Measurements from ENCODE around the gene TEX53. TPM values are rescaled to one million over a fixed set of nuclear protein-coding genes. Genes with fewer than 3 reads are reported as not detected.
A peak's percentile ranks its signal among the peaks of the same experiment; 100 is the strongest.

TEX53 gene
- polyA plus RNA-seq, 1 donor = not detected

DNA sequence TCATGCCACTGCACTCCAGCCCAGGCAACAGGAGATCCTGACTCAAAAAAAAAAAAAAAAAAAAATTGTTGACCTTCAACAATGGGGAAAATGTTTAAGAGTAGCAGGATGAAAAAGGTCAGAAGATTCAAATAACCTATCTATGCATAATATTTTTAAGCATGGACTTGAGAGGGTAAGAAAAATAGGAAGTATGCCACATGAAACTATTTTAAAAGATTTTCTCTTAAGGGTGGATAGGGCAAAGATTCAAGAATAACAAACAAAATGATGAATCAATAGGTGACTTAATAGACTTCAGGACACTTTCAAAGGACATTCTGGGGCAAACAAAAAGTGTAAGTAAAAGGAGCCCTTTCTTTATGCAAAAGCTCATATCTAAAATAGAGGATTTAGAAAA, 21.2 kb upstream of the TEX53 start:
- no peak for DNase-seq

DNA sequence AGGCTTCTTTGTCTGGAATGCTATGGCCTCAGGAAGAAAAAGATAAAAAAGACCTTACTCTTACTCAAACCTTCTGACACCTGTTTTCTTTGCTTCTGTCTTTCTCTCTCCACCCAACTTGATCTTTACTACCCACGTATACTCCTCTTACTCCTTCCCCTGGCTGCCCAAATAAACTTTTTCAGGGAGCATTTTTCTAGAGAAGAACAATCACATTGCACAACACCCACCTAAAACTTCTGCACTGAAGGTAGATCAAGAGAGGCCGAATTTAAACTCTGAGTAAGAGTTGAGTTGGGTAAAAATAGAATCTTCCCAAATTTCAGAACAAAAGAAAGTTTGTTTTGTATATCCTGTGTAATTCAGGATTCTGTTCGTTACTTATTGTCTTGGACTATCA, 20.5 kb upstream of the TEX53 start:
- no peak for DNase-seq

DNA sequence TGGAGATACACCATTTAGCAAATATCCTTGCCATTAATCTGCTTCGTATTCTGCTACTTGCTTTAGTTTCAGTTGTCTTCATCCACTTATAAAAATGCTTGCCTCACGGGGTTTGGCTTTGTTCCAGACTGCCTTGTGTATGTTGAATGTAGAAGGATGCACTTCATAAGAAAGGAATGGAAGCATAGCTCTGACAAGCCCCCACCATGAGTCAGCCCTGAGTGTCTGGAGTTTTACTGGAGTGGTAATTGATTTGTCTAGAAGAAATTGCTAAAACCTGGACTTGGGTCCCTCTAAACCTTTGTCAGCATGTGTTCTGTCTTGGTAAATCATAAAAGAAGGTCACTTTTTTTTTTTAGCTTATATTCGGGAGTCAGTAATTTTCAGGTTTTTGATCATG, 19.8 kb upstream of the TEX53 start:
- DNase-seq = peak; percentile 32

DNA sequence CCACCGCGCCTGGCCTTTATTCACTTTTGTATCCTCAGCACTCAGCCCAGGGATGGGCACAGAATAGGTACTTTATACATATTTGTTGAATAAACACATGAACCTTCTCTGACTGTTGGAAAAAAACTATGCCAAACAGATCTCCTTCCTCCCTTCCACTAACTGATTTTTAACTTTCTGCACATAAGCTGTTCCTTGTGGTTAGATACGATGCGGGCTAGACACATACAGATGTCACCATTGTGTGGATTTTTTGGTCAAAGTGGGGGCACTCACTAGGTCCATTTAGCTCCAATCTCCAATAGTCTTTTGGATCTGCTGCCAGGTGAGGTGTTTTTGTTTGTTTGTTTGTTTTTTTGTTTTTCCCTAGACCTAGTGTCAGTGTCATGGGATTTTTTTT, 19.3 kb upstream of the TEX53 start:
- DNase-seq = no peak

GRCh38 chr9:114674798-114675540, 17.4 kb upstream of the TEX53 start:
- no peak for DNase-seq

DNA sequence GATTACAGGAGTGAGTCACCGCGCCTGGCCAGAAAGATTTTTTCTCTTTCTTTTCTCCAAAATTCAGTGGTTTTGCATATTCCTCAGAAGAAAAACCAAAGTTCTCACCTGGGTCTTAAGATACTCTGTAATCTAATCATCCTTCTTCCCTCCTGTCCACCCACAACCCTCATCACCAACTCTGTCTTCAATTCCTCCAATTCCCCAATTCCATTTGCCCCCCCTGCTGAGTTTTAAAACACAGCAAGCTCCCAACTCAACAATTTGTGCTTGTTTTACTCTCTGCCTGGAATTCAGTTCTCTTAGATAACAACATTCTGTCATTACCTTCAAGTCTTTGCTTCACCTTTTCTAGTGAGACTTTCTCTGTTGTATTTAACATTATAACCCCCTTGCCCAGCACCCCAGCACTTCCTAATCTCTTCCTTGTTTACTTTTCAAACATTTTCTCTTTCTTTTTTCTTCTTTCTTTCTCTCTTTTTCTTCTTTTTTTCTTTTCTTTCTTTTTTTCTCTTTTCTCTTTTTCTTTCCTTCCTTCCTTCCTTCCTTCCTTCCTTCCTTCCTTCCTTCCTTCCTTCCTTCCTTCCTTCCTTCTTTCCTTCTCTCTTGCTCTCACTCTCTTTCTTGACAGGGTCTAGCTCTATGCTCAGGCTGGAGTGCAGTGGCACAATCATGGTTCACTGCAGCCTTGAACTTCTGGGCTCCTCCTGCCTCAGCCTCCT, 16.6 kb upstream of the TEX53 start:
- DNase-seq = no peak

- DNase-seq = no peak
Measured at GRCh38 chr9:114671605-114672004, 14.0 kb upstream of the TEX53 start.

GRCh38 chr9:114669961-114670360, 12.4 kb upstream of the TEX53 start:
- no peak for DNase-seq

DNA sequence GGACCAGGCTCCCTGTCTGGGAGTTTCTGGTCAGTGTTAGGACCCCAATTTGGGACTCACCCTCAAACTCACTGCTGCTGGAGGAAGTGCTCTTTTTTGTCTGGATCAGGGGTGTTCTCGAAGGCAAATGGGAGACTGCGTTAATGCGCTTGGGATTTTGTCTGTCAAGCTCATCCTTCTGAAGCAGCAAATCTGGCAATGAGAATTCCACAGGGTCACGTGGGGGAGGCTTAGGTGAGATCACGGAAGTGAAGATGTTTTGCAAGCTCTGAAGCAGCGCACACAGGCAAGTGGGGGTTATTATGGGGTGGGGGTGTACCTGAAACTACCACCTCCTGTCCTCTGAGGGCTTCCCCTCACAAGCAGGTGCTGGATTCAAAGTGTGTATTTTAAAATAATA, 10.5 kb upstream of the TEX53 start:
- no peak for DNase-seq

DNA sequence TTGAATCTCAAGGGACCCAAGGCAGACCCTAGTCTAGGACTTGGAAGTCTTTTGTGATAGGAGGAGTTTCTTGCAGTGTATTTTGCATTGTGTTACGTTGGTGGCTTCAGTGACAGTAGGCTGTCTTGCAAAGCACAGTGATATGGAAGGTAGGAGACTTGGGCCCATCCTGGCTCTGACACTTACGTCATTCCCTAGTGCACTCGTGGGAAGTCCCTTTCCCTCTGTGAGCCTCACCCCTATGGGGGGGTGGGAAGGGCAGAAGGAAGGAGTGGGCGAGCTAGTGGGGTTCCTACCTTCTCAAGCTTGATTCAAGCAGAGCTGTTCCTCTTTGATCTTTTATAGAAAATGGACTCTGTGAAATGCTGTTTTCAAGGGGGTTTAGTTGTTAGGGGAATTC, 9.2 kb upstream of the TEX53 start:
- no peak for DNase-seq

DNA sequence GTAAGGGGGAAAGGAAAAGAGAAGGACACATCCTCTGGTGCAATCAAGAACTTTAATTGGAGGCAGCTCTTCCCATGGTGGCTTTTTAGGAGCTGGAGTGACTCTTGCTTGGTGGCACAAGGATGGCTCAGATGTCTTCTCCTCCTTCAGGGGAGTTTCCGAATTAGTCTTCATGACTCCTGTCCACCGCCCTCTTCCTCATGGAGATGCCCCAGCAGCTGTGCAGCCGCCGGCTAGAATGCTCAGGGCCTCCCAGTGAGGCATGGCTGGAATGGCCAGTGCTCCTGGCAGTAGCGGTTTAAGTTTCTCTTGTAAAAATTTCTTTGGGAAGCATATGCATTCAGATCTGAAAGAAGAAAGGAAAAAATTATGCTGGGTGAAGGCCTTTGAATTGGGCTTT, 8.8 kb upstream of the TEX53 start:
- DNase-seq = no peak

GRCh38 chr9:114664181-114664580, 6.6 kb upstream of the TEX53 start:
- DNase-seq = no peak

GRCh38 chr9:114662081-114662989, 4.7 kb upstream of the TEX53 start:
- no peak for DNase-seq

- no peak for DNase-seq
Measured at GRCh38 chr9:114656301-114656700, 1.3 kb downstream of the TEX53 start.

DNA sequence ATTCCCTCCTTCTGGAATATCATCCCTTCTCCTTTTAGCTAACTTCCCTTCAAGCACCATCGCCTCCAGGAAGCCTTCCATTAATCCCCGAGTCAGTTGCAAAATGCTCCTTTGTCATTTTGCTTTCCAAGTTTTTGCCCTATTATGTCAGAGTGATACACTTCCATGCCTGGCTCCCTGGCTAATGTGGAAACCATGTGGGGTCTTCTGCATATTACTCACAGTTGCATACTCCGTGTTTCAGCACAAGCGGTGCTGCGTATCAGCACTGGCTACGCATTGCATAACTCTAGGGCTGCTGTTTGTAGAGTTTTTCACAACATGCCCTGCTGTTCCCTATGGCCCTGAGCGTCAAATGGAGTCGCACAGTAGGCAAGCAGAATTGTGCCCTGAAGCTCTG, 1.9 kb downstream of the TEX53 start:
- DNase-seq = no peak

GRCh38 chr9:114653556-114654159, 3.9 kb downstream of the TEX53 start:
- peak; percentile 66 for DNase-seq

DNA sequence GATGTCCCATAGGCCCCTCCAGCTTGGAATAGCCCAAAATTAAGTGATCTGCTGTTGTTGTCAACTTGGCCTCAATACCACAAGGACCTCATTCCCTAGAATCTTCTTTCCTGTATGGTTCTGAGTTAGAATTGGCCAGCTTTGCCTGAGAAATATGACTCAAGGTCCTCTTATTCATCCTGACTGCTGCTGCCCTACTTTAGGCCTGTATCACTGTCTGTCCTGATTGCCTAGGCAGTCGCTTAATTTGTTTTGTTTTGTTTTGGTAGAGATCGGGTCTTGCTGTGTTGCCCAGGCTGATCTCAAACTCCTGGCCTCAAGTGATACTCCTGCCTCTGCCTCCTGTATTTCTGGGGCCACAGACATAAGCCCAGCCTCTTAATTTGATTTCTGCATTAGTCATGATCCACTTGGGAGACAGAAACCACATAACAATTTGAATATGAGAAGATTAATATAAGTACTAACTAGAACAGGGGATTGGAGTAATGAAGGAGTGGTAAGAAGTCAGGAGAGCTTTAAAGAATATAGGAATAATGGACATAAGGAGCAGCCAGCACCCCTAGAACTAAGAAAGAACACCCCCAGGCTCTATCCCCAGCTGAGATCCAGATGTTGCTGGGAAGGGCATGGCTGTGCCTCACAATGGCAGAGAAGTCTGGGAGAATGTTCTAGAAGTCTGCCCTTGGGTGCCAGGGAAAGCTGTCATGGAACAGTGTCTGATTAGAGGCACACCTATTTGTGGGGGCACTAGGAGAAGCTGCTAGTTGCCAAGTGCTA, 4.6 kb downstream of the TEX53 start:
- no peak for DNase-seq

DNA sequence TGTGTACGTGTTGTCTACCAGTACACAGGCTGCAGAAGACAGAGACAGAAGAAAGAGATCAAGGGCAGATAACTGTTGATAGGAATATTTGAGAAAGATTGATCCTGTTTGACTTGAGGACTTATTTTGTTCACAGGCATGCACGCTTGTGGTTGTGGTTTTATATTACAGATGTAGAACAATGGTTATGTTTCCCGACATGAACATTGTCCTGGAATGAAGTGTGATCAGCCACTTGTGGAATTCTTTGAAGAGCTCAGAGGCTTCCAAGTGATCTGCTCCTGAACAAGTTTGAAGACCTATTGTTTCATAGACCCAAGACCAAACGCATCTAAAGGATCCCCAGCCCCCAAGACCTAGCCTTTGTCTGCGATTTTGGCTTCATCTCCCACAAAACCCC, 13.7 kb downstream of the TEX53 start:
- DNase-seq = no peak

DNA sequence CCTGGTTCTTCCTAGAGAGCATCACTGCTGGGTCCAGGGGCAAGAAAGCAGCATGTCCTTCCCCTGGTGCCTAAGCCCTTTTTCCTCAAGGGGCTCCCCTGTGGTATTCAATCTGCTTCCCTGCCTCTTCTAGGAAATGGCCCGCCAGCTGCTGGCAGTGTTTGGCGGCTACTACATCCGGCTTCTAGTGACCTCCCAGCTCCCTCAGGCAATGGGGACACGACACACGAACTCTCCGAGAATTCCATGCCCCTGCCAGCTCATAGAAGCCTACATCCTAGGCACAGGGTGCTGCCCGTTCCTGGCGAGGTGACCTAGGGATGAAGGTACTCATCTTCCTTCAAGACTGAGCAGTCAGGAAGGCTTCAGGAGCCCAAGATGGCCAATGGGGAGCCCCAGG, 14.6 kb downstream of the TEX53 start:
- DNase-seq = no peak

DNA sequence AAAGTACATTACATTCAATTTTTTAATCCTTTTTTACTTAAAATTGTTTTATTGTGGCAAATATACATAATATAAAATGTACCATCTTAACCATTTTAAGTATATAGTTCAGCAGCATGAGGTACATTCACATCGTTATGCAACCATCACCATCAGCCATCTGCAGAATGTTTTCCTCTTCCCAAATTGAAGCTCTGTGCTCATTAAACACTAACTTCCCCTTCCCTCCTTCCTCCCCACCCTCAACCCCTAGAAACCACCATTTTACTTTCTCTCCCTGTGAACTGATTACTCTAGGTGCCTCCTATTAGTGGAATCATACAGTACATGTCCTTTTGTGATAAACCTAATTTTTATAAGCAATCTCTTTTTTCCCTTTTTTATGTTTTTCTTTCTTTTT, 15.6 kb downstream of the TEX53 start:
- no peak for DNase-seq

GRCh38 chr9:114638404-114638803, 19.2 kb downstream of the TEX53 start:
- DNase-seq = no peak

- no peak for DNase-seq
Measured at GRCh38 chr9:114634387-114634786, 23.2 kb downstream of the TEX53 start.

Measured in hindlimb muscle (tissue), 1 donor.